IPS DF 19.7 (cell line): Measurements from ENCODE around the gene IFT81.
"Not testable (repeated sequence)": the region's sequence is repeated elsewhere in the genome, so short reads cannot be mapped to it uniquely, and the experiment has no call there.

Experiments used
- DNase-seq: peaks from one replicate; pipeline ENCODE4 v3.0.0-alpha.2; 2013; ENCODE audit warnings: low read depth, low spot score

IFT81 gene

GRCh38 chr12:110107369-110108281 lies 16.5 kb upstream of the IFT81 start:
- DNase-seq: no peak

DNA sequence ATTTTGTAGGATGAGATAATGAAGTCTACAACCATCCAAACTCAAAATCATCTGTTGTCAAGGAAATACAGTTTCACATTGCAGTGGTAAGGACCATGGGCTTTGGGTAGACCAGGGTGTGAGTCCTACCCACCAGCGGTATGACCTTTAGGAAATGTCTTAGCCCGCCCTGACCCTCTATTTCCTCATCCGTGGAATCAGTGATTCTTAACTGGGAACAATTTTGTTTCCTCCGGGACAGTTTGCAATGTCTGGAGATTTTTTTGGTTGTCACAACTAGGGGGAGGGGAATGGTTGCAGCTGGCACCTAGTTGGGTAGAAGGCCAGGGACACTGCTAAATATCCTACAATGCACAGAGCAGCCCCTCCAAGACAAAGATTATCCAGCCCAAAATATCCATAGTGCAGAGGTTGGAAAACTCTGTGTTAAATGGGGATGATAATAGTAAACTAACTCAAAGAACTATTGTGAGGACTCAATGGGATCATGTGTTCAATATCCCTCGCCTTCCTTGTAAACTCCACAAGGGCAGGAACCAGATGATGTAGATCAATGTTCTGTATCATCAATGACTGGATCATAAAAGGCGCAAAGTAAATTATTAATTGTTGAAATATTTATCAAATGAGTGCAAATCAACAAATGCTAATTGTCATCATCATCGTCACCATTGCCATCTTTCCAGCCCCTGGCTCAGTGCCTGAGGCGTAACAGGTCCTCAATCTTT lies 15.7 kb upstream of the IFT81 start:
- no peak for DNase-seq

GRCh38 chr12:110109037-110109836 lies 14.9 kb upstream of the IFT81 start:
- DNase-seq: no peak

DNA sequence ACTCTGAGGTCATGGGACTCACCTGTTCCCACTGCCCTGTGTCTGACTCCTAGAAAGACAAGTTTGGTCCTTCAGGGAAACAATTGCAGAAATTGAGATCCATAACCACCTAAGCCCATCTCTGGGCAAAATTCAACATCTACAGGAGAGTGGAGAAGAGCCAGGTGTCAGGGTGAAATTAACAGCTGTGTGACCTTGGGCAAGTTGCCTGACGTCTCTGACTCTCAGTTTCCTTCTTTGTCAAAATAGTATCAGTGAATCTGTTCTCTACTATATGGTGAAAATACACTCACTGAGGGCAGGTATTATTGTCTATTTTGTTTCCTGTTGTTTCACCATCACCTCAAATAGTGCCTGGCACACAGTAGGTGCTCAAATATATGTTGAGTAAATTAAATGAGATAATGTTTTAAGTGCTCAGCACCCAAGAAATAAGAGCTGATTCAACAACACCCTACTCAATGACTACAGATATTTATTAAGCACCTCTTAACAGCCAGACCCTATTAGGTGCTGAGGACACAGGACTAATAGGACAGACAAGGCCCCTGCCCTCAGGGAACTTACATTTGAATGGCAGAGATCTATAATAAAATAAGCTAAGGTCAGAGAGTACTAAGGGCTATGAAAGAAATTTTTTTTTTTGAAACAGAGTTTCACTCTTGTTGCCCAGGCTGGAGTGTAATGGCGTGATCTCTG lies 14.2 kb upstream of the IFT81 start:
- no peak for DNase-seq

DNA sequence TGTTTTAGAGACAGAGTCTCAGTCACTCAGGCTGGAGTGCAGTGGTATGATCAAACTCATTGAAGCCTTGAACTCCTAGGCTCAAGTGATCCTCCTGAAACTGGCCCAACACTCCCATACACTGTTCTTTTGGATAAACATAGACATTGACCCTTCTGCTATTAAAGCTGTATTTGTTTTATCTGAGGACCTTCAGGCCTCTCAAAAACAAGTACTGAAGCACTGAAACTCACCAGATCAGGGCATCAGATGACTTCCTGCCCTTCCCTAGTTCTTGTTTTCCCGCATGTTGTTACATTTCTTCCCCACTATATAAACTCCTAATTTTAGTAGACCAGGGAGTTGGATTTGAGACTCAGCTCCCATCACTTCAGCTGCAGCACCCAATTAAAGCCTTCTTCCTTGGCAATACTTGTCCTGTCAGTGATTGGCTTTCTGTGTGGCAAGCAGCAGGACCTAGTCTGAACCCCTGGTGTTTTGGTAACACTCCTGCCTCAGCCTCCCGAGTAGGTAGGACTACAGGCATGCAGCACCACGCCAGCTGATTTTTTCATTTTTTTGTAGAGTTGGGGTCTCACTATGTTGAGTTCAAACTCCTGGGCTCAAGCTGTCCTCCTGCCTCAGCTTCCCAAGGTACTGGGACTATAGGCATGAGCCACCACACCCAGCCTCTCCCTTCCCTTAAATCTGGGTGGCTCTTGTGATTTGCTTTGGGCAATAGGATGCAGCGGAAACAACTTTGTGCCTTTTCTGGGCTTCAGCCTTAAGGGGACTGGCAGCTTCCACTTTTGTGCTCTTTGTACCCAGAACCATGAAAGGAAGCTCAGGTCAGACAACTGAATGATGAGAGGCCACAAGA lies 12.5 kb upstream of the IFT81 start:
- no peak for DNase-seq

- DNase-seq: no peak
These were observed 11.9 kb upstream of the IFT81 start for GRCh38 chr12:110112335-110112660.

DNA sequence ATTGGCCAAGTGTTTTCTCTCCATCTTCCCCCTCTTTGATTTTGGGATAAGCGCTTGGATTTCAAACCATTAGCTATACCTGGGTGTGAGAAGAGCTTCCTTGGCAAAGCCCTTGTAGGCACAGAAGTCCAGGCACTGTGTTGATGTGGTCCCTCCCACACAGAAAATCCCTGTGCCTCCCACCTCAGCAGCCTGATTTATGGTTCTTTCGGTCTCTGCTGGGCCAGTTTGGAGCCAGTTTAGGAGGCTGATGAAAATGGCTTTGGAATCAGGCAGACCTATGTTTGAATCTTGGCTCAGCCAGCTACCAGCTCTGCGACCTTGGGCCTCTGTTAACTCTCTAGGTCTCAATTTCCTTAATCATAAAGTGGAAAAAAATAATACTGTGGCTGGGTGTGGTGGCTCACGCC lies 9.6 kb upstream of the IFT81 start:
- DNase-seq: no peak

DNA sequence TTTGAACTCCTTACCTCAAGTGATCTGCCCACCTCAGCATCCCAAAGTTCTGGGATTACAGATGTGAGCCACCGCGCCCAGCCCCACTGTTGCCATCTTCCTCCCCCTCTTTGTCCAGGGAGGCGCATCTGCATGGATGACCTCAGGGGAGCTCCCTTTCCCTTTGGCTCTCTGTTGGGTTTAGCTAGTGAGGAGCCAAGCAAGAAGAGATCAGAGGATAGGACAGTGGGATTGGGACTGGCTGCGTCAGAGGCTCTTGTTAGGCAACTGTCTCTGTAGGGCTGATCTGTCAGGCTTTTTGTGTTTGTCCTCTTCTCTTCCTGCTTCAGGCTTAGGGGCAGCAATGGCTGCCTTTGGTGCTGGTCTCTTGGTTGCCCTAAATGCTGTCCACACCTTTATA lies 8.5 kb upstream of the IFT81 start:
- DNase-seq: no peak

DNA sequence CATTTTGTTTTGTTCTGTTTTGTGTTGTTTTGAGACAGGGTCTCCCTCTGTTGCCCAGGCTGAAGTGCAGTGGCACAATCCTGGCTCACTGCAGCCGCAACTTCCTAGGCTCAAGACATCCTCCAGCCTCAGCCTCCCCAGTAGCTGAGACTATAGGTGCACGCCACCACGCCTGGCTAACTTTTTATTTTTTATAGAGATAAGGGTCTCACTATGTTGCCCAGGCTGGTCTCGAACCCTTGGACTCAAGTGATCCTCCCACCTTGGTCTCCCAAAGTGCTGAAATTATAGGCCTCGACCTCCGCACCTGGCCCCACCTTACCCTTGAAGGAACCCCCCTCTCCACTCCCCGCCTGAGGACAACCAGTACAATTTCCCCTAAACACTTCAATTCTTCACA lies 7.5 kb upstream of the IFT81 start:
- DNase-seq: no peak

GRCh38 chr12:110117210-110117609 lies 6.9 kb upstream of the IFT81 start:
- DNase-seq: not testable (repeated sequence)

GRCh38 chr12:110117956-110118685 lies 6.0 kb upstream of the IFT81 start:
- no peak for DNase-seq

GRCh38 chr12:110122929-110123328 lies 1.2 kb upstream of the IFT81 start:
- no peak for DNase-seq

DNA sequence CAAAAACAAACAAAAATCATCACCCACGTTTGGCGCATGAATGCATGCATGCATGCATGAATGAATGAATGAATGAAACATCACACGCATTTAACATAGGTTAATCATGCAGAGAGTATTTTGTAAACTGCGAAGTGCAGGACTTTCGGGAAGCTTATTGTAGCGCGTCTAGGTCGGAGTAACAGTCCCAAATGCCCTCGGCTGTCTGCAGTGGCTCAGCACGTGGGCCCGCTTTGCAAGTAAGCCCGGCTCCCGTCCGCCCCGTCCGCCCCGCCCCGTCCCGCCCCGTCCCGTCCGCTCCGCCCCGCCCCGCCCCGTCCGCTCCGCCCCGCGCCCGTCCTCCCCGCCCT lies 263 bp upstream of the IFT81 start:
- DNase-seq: no peak

GRCh38 chr12:110126557-110126956 lies 2.4 kb downstream of the IFT81 start:
- no peak for DNase-seq

- DNase-seq: no peak
These were observed 10.7 kb downstream of the IFT81 start for GRCh38 chr12:110134691-110135411.

- no peak for DNase-seq
These were observed 11.6 kb downstream of the IFT81 start for GRCh38 chr12:110135806-110136205.

DNA sequence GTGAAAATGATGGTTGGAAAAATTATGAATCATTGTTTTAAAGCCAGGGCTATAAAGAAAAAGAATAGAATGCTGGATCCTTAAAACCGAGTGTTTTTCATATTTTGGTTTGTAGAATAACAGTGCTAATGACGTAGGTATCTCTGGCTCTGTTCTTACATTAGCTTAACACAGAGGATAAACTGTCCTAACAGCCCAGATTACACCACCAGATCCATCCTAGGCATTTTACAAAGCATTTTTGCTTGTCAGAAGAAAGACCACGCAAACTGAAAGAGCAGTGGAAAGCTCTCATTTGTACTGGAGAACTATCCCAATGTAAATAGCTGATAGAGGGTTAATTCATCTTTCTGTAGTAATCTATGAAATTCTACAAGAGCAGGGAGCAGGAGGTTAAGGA lies 13.6 kb downstream of the IFT81 start:
- no peak for DNase-seq

DNA sequence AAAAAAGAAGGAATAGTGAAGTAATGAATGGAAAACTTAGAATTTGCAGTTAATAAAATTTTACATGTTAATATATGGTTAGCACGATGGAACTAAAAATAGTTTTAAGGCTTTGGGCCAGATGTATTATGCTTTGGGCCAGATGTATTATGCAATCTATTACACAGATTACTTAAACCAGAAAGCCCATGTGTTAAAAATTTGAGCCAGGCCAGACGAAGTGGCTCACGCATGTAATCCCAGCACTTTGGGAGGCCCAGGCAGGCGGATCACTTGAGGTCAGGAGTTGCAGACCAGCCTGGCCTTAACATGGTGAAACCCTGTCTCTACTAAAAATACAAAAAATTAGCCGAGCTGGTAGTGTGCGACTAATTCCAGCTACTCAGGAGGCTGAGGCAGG lies 17.2 kb downstream of the IFT81 start:
- DNase-seq: no peak

- no peak for DNase-seq
These were observed 22.8 kb downstream of the IFT81 start for GRCh38 chr12:110146986-110147385.
